ACHN (cell line): ENCODE results near the gene IL17B.
"Not testable (repeated sequence)": the region's sequence is repeated elsewhere in the genome, so short reads cannot be mapped to it uniquely, and the experiment has no call there.

ENCODE experiments used
- DNase-seq: peaks from one replicate; pipeline ENCODE4 v3.0.0-alpha.2; 2015
- in situ Hi-C: cut with HindIII; loops from 2 replicates; pipeline ENCODE4 v1.10.0; 2017; ENCODE audit warnings: low sequenced_read_pairs, low pct_ligation_motif_present, low pct_unique_long_range_greater_than_20kb

Gene IL17B

DNA sequence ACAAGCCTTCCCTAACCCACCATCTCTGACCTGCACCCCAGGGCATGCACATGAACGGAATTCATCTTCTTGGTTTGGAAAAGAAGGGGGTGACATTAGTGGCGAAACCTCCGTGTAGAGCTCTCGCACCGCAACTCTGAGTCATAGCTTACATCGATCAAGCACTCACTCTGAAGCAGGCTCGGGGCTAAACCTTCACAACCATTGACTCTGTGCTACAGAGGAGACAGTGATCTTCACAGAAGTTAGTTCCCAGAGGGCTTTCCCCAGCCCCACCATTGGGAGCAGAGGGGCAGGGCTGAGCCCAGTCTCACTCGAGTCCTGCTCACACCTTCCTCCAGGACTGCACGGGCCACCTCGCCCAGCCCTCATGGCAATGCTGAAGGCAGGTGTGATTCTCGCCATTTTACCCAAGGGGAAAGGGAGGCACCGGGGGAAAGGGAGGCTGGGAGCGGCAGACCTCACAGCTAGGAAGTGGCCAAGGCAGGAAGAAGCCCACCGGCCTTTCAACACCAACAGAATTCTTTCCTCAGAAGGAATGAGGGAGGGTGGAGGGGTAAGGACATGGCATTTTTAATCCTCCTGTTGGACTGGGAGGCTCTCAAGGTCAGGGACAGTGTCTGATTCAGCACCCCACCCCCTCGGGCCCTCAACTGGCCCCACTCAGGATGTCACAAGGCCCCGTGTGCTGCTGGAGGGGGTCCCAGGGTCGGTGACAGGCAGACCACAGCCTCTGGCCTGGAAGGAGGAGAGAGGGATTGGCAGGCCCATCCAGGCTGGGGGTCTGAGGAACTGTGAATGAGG, 25.9 kb upstream of the IL17B start:
- DNase-seq: no peak
- in situ Hi-C loops: no loop called here

DNA sequence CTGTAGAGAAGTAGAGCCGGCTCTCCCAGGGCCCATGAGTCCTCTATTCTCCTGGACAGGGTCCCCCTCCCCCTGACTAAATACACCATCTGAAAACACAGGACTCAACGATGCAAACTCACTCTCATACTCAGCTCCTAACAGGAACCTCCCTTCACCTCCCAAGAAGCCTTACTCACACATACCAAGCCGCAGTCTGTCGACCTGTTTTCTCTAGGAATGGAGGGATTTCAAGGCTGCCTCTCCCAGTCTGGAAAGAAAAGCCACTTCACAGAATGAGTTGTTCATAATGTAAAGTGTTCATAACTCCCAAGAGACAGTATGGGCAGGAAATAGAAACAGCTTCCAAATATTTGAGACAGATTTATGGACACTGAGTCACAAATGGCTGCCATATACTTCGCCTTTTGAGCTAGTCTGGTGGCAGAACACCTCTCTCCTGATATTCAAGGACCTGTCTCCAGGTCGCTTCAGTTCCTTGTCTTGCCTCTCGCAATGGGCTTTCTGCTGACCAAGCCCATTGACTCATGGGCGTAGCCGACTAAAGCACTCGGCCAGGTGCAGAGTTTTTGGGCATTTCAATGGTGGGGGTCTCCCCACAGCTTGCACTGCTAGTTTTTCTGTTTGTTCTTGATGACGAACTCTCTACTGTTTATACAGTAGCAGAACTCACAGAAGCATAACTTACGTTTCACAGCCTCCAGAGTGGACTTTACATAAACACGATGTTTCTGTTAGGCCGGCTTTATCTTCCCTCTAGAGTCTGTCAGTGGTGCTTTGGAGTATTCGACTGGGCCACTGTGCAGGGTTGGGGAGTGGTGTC, 25.0 kb upstream of the IL17B start:
- in situ Hi-C loops: no loop called here
- DNase-seq: no peak

DNA sequence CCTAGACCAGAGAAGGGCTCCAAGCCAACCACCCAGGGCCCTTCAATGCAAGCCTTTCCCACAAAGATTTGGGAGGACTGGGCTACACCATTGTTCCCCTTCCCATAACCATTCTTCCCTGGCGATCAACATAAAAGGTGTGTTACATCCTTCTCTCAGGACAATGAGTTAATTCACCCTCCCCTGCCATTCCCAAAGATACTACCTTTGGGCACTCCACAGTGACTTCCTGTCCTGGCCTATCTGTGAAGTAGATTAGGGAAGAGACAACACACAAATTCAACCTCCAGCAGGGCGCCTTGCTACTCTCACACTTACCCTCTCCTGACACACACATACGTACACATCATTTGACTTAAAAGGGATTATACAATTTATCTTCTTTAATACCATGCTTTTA, 23.2 kb upstream of the IL17B start:
- in situ Hi-C loops: no loop called here
- DNase-seq: no peak

DNA sequence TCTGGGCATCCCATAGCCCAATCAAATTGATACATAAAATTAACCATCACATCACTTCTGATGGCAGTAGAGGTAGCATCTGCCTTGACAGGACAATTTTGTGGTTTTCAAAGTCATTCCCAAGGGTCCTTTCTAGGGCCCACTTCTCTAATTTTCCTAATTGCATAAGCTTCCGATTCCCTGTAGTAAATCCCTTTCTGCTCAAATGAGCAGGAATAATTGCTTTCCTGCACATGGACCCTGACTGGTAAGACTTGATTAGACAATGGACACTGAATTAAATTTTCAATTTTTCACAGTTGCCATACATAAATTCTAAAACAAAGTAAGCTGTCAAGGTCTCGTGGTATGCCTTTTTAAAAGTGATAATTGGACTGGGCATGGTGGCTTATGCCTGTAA, 22.0 kb upstream of the IL17B start:
- no peak for DNase-seq
- in situ Hi-C loops: no loop called here

DNA sequence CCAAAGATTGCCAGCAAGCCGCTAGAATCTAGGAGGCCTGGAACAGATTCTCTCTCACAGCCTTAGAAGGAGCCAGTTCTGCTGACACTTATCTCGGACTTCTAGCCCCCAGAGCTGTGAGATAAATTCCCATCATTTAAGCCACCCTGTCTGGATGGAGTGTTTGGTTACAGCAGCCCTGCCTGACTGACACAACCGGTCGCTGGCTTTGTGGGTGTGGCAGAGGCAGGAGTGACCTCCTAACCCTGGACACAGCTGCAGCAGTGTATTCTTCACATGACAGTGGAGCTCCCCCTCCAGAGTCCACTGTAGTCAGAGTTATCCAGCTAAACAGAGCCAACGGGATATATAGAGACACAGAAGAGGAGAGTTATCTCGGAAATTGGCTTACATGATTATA, 21.2 kb upstream of the IL17B start:
- no peak for DNase-seq
- in situ Hi-C loops: no loop called here

DNA sequence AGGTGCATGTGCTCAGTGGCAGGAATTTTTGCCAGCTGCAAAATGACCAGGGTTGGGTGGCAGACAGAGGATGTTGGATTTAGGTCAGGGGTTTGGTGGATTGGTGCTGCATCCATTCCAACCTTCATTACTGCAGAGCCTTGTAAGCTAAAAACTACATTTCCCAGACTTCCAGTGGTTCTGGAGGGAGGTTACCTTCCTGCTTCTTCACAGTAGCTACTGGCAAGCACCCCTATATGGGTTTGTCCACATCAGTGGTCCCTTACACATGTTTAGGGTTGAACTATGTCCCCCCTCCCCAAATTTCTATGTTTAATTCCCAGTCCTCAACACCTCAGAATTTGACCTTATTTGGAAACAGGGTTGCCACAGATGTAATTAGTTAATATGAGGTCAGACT, 20.7 kb upstream of the IL17B start:
- in situ Hi-C loops: no loop called here
- no peak for DNase-seq

DNA sequence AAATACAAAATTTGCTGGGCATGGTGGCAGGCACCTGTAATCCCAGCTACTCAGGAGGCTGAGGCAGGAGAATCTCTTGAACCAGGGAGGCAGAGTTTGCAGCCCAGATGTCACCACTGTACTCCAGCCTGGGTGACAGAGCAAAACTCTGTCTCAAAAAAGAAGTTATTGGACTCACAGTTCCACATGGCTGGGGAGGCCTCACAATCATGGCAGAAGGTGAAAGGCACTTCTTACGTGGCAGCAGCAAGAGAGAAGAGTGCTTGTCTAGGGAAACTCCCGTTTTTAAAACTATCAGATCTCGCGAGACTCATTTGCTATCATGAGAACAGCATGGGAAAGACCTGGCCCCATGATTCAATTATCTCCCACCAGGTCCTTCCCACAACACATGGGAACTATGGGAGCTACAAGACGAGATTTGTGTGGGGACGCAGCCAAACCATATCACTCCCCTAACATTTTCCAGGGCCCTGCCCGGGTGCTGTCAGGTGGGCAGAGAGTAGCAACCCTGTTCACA, 19.7 kb upstream of the IL17B start:
- in situ Hi-C loops, DNase-seq: not testable (repeated sequence)

DNA sequence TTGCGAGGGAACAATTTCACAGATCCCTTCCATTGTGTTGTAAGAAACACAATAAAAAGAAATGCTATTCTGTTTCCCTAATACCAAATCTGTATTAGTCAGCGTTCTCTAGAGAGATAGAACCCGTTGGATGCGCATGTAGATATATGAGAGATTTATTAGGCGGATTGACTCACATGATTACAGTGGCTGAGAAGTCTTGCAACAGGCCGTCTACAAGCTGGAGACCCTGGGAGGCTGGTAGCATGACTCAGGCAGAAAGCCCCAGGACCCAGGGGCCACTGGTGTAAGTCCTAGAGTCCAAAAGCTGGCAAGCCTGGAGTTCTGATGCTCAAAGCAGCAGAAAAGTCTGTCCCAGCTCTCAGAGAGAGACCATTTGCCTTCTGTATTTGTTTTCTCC, 18.4 kb upstream of the IL17B start:
- in situ Hi-C loops: no loop called here

DNA sequence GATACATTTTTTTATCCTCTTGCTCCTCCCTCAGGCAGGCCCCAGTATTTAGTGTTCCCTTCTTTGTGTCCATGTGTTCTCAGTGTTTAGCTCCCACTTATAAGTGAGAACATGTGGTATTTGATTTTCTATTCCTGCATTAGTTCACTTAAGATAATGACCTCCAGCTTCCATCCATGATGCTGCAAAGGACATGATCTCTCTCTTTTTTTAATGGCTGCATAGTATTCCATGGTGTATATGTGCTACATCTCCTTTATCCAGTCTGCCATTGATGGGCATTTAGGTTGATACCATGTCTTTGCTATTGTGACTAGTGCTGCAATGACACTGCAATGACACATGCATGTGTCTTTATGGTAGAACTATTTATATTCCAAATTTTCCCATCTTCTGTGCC, 15.9 kb upstream of the IL17B start:
- in situ Hi-C loops, DNase-seq: not testable (repeated sequence)

More for the DNA sequence above, 18.4 kb upstream of the IL17B start:
- DNase-seq: no peak

DNA sequence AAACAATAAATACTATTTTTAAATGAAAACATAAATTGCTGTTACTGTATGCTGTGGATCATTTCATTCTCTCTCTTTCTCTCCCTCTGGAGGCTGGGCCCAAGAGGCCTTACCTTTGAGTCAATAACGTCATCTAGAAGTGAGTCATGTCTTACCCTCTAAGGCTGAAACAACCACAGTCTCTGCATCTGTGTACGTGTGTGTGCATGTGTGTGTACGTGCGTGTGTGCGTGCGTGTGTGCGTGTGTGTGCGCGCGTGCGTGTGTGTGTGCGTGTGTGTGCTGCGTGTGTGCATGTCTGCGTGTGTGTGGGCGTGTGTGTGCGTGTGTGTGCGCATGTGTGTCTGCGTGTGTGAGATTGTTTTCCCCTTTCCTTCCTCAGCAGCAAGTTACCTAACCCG, 13.6 kb upstream of the IL17B start:
- DNase-seq: peak; percentile 45
- in situ Hi-C loops: no loop called here

DNA sequence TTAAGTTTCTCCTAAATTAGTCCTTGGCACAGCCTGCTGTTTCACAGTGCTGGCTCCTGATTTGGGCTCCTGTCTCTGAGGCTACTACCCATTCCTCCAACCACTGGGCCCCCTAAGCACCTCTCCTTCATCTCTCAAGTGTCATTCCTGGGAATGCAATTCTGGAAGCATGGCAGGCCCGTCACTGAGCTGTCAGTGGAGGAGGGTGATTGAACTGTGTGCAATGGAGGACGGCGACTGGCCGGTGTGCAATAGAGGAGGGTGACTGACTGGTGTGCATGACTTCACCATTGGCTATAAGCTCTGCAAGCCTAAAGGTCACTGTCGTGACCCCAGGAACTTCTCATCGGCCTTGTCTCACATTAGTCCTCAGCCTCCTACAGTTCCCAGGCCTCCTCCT, 12.4 kb upstream of the IL17B start:
- DNase-seq: no peak
- in situ Hi-C loops: no loop called here

DNA sequence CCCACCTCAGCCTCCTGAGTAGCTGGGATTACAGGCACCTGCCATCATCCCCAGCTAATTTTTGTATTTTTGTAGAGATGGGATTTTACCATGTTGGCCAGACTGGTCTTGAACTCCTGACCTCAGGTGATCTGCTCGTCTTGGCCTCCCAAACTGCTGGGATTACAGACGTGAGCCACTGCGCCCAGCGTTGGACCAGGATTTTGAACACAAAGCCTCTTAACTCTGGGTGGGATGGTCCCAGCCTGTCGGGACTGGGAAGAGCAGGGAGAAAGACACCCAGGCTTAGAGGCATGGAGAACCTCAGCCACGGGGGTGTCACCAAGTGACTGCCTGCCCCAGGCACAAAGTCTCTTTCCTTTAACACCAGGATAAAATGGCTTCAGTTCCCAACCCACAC, 12.0 kb upstream of the IL17B start:
- DNase-seq, in situ Hi-C loops: not testable (repeated sequence)

DNA sequence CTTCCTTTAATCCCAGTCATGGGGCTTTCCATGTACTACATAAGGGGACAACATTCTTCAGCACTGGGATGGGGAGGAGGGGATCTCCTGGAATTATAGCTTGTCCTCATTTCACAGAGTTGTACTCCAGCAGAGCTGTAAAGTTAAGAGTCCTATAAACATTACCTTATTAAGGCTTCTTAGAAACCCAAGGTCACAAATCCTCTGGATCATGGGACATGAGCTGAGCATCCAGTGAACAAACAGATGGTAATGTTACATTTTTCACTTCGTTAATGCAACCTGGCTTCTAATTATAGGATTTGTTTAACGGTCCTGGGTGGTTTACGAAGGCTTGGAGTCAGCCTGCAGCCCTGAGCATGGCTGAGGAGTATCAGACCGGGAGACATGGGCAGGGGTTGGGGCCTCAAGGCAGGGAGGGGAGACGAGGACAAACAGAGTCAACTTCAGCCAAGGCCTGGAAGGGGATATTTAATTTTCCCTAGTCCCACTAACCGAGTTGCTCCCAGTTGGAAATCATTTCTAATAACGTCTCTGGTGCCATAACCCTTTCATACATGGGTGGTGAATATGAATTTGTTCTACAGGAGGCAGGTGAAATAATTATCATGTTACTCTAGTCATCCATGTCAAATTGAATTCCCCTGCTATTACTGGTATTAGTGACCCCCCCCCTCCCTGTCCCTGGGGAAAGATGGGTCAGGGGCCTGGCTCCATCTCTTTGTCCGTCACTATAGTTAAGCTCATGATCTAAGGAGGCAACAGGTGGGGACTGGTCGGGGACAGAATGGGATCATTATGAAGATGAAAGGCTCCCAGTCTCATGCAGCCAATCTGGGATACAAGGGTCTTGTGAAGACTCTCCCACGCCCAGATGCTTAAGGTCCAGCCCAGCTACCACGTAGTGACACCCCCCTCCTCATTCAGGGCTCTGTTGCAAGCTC, 10.7 kb upstream of the IL17B start:
- in situ Hi-C loops: no loop called here
- DNase-seq: no peak

DNA sequence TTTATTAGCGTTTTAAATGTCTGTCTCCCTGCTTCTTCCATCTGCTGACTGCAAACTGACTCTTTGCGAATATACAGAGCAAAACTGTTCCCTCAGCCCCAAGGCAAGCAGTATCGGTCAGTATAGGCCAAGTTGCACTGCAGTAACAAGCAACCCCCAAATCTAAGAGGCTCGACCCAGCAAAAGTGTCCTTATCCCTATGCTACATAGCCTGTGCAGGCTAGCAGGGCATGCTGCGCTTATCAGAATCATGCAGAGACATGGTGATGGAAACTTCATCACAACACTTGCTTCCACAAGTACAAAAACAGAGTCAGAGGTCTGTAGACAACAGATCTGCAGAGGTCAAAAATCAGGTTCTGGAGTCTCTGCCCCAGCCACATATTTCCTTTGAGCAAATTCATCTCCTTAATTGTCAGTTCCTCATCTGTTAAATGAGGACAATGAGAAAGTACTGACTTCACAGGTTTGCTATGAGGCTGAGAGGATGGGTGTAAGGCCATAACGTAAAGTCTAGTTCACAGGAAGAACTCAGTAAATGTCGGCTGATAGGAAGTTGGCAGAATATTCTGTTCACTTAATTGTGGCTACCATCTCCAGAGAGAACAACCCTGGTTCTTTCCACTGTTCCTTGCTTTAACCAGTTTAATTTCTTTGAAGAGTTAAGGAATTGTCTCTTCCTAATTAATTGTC, 9.6 kb upstream of the IL17B start:
- in situ Hi-C loops: no loop called here
- DNase-seq: no peak

DNA sequence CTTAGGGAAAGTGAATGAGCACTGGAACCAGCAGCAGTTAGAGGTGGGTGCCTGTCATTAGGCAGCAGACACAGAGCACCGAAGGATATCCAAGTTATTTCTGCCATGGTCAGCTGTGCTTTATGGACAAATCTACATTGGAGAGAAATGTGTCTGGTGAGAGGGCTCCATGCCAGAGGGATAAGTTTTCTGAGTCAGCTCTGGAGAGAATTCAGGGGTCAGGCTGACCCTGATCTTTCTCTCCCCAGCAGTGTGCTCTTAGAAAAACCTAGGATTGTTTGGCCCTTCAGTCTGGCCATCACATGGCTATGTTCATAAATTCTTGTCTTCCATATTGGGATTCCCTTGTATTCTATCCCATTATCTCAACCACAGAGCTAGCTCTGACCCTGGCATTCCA, 8.9 kb upstream of the IL17B start:
- in situ Hi-C loops: no loop called here
- DNase-seq: no peak

DNA sequence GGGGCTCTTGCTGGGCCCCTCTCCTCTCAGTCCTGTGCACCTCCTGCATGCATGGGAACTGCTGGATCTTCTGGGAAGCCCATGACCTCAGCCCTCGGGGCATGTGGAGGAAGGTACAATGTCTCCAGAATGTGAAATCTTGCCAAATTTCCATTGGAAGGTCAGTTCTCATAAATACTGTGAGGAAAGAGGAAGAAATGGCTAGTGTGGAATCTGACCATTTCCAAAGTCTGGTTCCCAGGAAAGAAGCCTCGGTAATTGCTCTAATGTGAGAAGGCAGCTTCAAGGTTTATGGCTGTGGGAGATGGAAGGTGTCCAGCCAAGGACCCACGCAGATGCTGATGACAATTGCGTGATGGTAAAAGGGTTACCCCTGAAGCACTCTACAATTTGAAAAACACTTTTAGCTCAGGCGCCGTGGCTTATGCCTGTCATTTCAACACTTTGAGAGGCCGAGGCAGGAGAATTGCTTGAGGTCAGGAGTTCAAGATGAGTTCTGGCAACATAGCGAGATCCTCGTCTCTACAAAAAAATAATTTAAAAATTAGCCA, 8.1 kb upstream of the IL17B start:
- in situ Hi-C loops: no loop called here
- no peak for DNase-seq

DNA sequence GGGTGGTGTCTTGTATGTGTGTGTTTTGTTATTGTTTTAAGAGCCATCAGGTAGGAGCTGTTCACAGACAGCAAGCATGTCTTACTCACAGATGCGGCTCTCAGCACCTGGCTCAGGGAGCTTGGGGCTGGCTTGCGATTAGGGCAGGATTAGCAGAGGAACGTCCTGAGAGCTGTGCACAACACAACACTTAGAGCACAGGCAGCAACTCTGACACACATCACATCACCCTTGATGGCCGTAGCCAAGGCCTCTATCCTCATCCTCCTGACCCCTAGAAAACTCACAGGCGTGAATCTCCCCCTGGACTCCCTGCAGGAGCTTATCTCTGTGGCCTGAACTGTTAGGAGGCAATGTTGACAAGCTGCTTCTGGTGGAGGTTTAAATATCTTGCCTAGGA, 7.1 kb upstream of the IL17B start:
- no peak for DNase-seq
- in situ Hi-C loops: no loop called here

DNA sequence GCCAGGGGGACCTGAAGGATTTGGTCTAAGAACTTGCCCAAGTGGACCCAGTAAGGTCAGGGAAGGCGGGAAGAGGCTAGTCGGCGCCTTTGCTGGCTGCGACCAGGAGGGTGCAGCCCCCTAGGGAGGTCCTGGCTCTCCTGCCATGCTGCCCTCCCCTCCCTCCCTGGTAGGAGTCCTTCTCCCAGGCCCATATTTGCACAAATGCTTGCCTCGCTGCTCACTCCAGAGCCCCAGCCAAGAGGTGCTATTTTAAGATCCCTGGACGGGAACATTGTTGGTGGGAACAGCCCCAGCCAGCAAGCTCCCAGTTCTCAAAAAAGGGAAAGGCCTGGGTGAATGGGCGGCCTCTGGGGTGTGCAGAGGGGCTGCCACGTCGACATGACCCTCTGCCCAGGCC, 4.3 kb upstream of the IL17B start:
- no peak for DNase-seq
- in situ Hi-C loops: no loop called here
